K562 (cell line): ENCODE data around the gene TMC5. TPM values are rescaled to one million over a fixed set of nuclear protein-coding genes. Genes with fewer than 3 reads are reported as not detected.

Experiments used
- CAMTA2 ChIP-seq: fragments of 250-450 bp; sonication (Bioruptor Pico); conservative IDR thresholded peaks from 2 replicates; pipeline ENCODE4 v1.5.1; 2022
- E4F1 ChIP-seq: fragments of 250-450 bp; sonication (Bioruptor Pico); IDR thresholded peaks from 2 replicates; pipeline ENCODE4 v1.5.0; 2021; ENCODE audit warnings: mild to moderate bottlenecking, borderline replicate concordance
- EP400 ChIP-seq: fragments of 450-650 bp; IDR thresholded peaks from 2 replicates; pipeline ENCODE4 v1.6.1; 2017; ENCODE audit warnings: antibody characterized with exemption, mild to moderate bottlenecking, moderate library complexity
- EWSR1 ChIP-seq: fragments of 450-650 bp; IDR thresholded peaks from 2 replicates; pipeline ENCODE4 v1.6.1; 2018; ENCODE audit warnings: borderline replicate concordance, mild to moderate bottlenecking, low read depth, moderate library complexity; ENCODE audit not compliant: partially characterized antibody
- EZH2 ChIP-seq: IDR thresholded peaks from 2 replicates; pipeline ENCODE4 v1.6.1; 2012; ENCODE audit warnings: low read depth, mild to moderate bottlenecking, inconsistent platforms, low read length, borderline replicate concordance
- HMG20A ChIP-seq: fragments of 450-650 bp; formaldehyde crosslinking; conservative IDR thresholded peaks from 2 replicates; pipeline ENCODE4 v1.4.0; 2020; ENCODE audit warnings: mild to moderate bottlenecking, mixed read lengths
- JUN ChIP-seq, 2 experiments: sonication (generic) in 1 of 2; formaldehyde crosslinking in 1 of 2; IDR thresholded peaks; 2 replicates each; pipeline versions ENCODE4 v1.6.1 to v1.8.0; 2012 to 2022; ENCODE audit warnings: borderline replicate concordance in 2 of 2, mild to moderate bottlenecking in 2 of 2, improper control_type of control experiment in 1 of 2, low read depth in 1 of 2, low read length in 1 of 2, missing genetic modification reagents in 1 of 2
- JUND ChIP-seq, 2 experiments: IDR thresholded peaks; 2 replicates in 1 of 2; 3 replicates in 1 of 2; pipeline ENCODE4 v1.6.1; 2011; ENCODE audit warnings: borderline replicate concordance in 2 of 2, low read depth in 2 of 2, low read length in 2 of 2, improper control_type of control experiment in 1 of 2, missing biosample characterization in 1 of 2, missing genetic modification characterization in 1 of 2, missing genetic modification reagents in 1 of 2
- NRF1 ChIP-seq, 2 experiments: fragments of 450-650 bp; IDR thresholded peaks in 1 of 2; conservative IDR thresholded peaks in 1 of 2; 2 replicates each; pipeline ENCODE4 v1.6.1; 2014; ENCODE audit warnings: mild to moderate bottlenecking in 2 of 2
- PML ChIP-seq: IDR thresholded peaks from 2 replicates; pipeline ENCODE4 v1.6.1; 2012; ENCODE audit warnings: low read length, inconsistent platforms
- ZNF408 ChIP-seq: fragments of 250-450 bp; sonication (Bioruptor Pico); IDR thresholded peaks from 2 replicates; pipeline ENCODE4 v1.4.0; 2020; ENCODE audit warnings: low read depth, mild to moderate bottlenecking, moderate library complexity
- ZNF57 ChIP-seq: fragments of 450-650 bp; formaldehyde crosslinking; IDR thresholded peaks from 2 replicates; pipeline ENCODE4 v1.4.0; 2020; ENCODE audit warnings: mild to moderate bottlenecking, moderate library complexity
- ZNF77 ChIP-seq: fragments of 250-450 bp; sonication (Bioruptor Pico); IDR thresholded peaks from 2 replicates; pipeline ENCODE4 v1.5.0; 2020
- polyA plus RNA-seq, 8 experiments: library from polyadenylated mRNA; depleted of rRNA in 4 of 8; stranded (reverse) in 5 of 8; unstranded in 3 of 8; fragments of >200 nt; fragmentation: Nextera tagmentation in 2 of 8; fragmentation: Illumina TruSeq in 1 of 8; extraction: Ambion mirVana in 2 of 8; extraction: Trizol in 1 of 8; gene quantifications; 2 replicates each; pipeline versions ENCODE4 v1.2.1 to v1.2.3, GENCODE V29; 2011 to 2014; ENCODE audit warnings: inconsistent platforms in 1 of 8, missing spikeins in 1 of 8
- total RNA-seq, 7 experiments: library from RNA; depleted of rRNA in 6 of 7; stranded (reverse); fragments of >200 nt in 6 of 7; fragmentation: Illumina TruSeq in 2 of 7; extraction: Trizol in 2 of 7; gene quantifications; 2 replicates each; pipeline versions ENCODE4 v1.2.1 to v1.2.3, GENCODE V29; 2011 to 2021; ENCODE audit warnings: low replicate concordance in 1 of 7
- TF ChIP-seq, protein P1 (sequence below), 2 experiments: fragments of 450-650 bp; IDR thresholded peaks; 2 replicates each; pipeline ENCODE4 v1.6.1; 2016; ENCODE audit warnings: mild to moderate bottlenecking in 2 of 2, borderline replicate concordance in 1 of 2, low read depth in 1 of 2, moderate library complexity in 1 of 2
- TF ChIP-seq, protein P2 (sequence below): IDR thresholded peaks from 2 replicates; pipeline ENCODE4 v1.6.1; 2014; ENCODE audit warnings: antibody characterized with exemption

TMC5 gene
- total and polyA plus RNA-seq, 9 of the 15 experiments (the other 6 are each of a cell fraction or from before 2014, with no cell fraction given), result 0.83 to 2.6 (median 1.6) TPM

- TF ChIP-seq, protein P1, sequence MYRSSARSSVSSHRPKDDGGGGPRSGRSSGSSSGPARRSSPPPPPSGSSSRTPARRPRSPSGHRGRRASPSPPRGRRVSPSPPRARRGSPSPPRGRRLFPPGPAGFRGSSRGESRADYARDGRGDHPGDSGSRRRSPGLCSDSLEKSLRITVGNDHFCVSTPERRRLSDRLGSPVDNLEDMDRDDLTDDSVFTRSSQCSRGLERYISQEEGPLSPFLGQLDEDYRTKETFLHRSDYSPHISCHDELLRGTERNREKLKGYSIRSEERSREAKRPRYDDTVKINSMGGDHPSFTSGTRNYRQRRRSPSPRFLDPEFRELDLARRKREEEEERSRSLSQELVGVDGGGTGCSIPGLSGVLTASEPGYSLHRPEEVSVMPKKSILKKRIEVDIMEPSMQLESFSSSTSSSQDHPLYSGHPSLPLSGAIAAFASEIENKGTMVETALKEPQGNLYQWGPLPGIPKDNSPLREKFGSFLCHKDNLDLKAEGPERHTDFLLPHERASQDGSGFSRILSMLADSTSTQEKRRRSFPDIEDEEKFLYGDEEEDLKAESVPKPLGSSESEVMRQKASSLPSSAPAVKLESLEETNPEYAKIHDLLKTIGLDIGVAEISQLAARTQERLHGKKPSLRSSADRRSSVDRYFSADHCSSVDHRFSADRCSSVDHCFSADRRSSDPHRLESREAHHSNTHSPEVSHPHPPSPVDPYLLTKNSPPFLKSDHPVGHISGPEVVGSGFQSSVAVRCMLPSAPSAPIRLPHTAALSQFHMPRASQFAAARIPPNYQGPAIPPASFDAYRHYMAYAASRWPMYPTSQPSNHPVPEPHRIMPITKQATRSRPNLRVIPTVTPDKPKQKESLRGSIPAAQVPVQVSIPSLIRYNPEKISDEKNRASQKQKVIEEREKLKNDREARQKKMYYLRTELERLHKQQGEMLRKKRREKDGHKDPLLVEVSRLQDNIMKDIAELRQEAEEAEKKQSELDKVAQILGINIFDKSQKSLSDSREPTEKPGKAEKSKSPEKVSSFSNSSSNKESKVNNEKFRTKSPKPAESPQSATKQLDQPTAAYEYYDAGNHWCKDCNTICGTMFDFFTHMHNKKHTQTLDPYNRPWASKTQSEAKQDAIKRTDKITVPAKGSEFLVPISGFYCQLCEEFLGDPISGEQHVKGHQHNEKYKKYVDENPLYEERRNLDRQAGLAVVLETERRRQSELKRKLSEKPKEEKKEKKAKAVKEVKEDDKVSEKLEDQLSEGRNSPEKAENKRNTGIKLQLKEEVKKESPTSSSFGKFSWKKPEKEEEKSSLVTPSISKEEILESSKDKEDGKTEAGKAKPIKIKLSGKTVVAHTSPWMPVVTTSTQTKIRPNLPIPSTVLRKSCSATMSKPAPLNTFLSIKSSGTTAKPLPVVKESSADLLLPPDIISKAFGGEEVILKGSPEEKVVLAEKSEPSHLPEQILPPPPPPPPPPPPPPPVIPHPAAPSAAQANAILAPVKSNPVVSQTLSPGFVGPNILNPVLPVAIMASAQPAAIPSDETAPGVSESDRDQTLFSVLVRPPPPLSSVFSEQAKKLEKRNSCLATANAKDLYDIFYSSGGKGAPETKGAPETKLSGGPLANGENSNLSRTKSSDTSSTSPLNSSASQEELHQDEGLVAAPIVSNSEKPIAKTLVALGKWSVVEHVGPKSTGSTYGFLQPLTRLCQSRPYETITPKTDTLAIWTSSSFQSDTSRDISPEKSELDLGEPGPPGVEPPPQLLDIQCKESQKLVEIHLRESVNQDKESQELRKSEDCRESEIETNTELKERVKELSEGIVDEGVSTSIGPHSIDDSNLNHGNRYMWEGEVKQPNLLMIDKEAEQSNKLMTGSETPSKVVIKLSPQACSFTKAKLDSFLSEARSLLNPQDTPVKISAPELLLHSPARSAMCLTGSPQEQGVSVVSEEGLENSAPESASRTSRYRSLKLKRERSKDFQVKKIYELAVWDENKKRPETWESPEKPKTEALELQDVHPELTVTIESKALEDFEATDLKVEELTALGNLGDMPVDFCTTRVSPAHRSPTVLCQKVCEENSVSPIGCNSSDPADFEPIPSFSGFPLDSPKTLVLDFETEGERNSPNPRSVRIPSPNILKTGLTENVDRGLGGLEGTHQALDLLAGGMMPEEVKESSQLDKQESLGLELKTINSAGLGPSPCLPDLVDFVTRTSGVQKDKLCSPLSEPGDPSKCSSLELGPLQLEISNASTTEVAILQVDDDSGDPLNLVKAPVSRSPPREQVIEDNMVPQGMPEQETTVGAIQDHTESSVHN (IDR thresholded peaks at IDR 0.05; ENCODE audit: borderline replicate concordance in 1 of 2, low read depth in 1 of 2), result no peak
- TF ChIP-seq PML (no peak), ZNF77 (CRISPR knock-in tag) (no peak), EP400 (peak; percentile 33; the same call in 1 of the 2 replicates), NRF1 (conservative IDR thresholded peaks at IDR 0.05 in 1 of 2, IDR thresholded peaks at IDR 0.05 in 1 of 2) (no peak), JUND (IDR thresholded peaks at IDR 0.05; ENCODE audit: borderline replicate concordance, low read depth, low read length) (no peak), JUND (tag; IDR thresholded peaks at IDR 0.05; ENCODE audit: borderline replicate concordance, low read depth, low read length) (peak; percentile 9; the same call in 1 of the 3 replicates), JUN (IDR thresholded peaks at IDR 0.05; ENCODE audit: borderline replicate concordance, low read depth, low read length) (no peak), JUN (CRISPR knock-in tag; IDR thresholded peaks at IDR 0.05; ENCODE audit: borderline replicate concordance) (no peak), E4F1 (no peak), ZNF408 (no peak), EZH2 (no peak), HMG20A (no peak), CAMTA2 (CRISPR knock-in tag) (no peak), EWSR1 (no peak), ZNF57 (CRISPR knock-in tag) (no peak)
- TF ChIP-seq, protein P2, sequence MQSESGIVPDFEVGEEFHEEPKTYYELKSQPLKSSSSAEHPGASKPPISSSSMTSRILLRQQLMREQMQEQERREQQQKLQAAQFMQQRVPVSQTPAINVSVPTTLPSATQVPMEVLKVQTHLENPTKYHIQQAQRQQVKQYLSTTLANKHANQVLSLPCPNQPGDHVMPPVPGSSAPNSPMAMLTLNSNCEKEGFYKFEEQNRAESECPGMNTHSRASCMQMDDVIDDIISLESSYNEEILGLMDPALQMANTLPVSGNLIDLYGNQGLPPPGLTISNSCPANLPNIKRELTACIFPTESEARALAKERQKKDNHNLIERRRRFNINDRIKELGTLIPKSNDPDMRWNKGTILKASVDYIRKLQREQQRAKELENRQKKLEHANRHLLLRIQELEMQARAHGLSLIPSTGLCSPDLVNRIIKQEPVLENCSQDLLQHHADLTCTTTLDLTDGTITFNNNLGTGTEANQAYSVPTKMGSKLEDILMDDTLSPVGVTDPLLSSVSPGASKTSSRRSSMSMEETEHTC, result no peak
Measured at GRCh38 chr16:19488213-19488640, 70.5 kb downstream of the TMC5 start (continued).
